Endometrium (tissue), 2 donors: ENCODE results near the gene NAA60.
A peak's percentile ranks its signal among the peaks of the same experiment; 100 is the strongest.

Experiments
- FAIRE-seq: peaks from 2 replicates; lab custom pipeline; 2012; peaks lifted over from hg19 to GRCh38; lab: Jason Lieb, UNC
- donor health status: control.
- donor health status: control.

The NAA60 gene

DNA sequence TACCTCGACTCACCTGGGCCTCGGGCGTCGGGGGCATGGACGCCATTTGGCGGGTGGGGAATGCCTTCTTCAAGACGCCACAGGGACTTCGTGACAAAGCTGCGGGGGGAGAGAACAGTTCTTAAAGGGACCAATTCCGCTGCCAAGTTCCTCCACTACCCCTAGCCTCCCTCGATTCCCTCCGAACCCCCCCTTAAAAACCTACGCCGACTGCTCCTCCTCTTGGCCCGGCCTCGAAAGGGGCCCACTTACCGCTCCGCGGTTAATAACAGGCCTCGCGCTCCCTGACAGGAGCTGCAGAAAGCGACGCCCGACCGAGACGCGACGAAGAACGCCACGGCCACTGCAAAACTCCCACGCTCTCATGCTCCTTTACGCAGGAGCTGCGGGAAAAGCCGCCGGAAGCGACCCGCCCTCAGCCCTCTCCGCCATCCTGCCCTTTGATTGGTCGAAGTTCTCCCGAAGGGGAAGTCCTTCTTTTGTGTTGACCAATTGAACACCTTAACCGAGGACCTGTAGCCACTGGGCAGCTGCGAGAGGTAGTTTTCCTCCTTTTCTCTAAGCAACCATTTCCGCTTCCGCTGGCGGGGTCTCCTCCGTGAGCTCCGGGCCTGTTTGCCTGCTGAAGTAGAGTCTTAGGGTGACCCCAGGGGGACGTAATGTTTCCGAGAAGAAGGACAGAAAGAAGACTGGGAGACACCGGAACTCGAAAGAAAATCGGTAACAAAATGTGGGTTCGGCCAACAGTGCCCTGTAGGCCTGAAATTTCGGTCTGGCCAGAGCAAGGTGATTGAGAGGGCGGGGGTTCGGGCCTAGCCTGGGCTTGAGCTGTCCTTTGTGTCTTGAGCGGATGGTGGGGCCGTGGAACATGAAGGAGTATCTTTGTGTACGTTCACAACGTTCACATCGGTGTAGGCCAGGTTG, at the start of gene NAA60, which contains the start of gene ZNF597:
TSS of gene NAA60 (plus strand) at position 573 of the 924 bp plus-strand sequence. CDS start 32,548 bp downstream, outside the sequence.
TSS of gene ZNF597 (minus strand) at position 397 of the 924 bp plus-strand sequence. CDS start at position 46, 351 bp downstream.
- FAIRE-seq, result peak; percentile 71

DNA sequence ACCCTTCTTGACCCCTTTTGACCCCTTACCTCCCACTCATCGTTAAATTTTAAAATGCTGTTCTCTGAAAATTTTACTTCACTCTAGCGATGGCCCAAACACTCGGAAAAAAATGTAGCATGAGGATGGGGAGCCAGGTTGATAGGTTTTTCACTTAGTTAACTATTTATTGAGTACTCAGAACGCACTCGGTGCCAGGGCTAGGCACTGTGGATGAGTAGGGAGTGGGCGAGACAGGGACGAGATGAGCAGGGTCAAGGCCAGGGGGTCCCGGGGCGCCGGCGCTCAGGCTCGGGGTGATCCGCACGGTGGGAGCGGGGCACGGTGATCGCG, 43.1 kb upstream of the NAA60 start:
- FAIRE-seq, result no peak

GRCh38 chr16:3400779-3401688, 42.4 kb upstream of the NAA60 start, which contains the start of the genes ZNF174 and ZSCAN32:
Gene ZNF174 (plus strand): TSS chr16:3401215. CDS start chr16:3402005, 790 bp downstream.
Gene ZSCAN32 (minus strand): TSS chr16:3401004. CDS start chr16:3397557, 3,447 bp downstream.
- peak; percentile 91 for FAIRE-seq

GRCh38 chr16:3401719-3402397, 41.6 kb upstream of the NAA60 start:
- FAIRE-seq, result no peak

DNA sequence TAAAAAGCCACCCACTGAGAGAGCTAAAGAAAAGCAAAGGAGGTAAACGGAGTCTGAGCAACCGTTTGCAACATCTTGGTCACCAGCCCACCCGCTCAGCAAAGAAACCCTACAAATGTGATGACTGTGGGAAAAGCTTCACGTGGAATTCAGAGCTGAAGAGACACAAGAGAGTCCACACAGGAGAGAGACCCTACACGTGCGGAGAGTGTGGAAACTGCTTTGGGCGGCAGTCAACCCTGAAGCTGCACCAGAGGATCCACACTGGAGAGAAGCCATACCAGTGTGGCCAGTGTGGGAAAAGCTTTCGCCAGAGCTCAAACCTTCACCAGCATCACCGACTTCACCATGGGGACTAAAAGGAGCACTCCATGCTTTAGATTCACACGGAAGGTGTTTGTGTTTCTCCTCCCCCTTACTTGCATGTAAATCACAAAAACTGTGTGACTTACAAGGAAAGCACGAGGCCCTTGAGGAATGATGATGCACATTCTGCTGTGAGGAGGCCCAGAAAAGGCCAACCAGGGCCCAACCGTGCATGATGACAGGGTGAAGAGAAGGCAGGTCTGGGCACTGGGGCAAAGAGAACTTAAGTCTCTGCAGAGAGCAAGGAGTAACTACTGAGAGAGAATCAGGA, 34.8 kb upstream of the NAA60 start:
- no peak for FAIRE-seq

DNA sequence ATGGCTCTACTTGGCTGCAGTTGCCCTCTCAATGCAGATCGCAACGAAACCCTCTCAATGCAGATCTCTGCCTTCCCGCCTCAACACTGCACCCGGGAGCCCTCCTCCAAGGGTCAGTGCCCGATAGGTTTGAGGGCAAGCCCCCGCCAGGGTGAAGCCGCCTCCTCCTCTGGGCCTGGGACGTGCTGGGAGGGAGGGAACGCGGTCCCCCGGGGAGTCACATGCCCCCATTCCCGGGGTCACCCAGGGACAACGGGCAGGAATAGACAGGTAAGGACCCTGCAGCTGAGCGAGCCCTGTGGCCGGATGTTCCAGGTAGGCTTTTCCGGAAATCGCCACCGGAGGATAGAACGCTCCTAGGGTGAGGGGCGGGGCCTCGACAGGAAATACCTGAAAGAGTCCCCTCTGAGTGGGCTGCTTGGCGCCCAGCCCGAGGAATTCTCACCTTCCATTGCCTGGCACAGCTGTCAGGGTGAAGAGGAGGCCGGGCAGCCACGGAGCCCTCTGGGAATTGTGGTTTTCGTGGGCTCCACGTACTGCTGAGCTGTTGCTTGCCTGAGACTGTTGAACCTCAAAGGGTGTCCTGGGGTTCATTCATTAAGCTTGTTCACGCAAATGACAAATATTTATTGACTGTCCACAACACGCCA, 29.6 kb upstream of the NAA60 start:
- no peak for FAIRE-seq

DNA sequence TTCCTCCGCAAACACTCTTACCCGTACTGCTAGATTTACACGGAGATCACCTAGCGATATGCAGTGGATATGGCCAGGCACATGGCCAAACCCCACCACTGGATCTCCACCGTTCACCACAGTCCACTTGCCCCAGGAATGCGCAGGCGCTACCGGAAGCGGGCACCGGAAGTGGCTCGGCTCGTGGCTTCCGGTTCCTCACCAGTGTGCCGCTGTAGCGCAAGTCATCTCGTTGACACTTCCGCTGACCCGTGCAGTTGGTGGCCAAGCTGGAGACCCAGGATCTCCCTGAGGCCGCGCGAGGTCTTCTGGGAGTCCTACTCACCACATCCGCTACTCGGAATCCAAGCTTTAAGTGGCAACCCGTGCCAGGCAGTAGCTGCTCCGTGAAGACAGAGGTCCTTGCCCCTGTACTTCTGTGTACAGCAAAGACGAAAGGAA, 11.7 kb upstream of the NAA60 start:
- no peak for FAIRE-seq

DNA sequence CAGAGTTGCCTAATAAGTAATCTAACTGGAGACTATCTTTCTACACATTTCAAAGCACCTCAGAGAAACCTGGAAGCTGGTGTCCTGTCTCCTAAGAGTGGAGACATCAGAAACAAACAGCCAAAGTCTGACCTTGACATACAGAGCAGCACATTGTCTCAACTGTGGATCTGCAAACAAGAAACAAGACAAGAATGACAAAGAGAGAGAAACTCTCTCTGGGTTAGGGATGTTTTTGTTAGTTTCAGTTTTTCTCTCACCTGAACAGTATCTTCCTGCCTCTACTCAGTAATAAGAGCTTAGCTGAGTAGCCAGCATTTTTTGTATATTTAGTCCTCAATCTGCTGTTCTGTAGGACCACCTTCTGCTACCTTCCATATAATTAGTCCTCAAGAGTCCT, 9.1 kb upstream of the NAA60 start:
- no peak for FAIRE-seq

DNA sequence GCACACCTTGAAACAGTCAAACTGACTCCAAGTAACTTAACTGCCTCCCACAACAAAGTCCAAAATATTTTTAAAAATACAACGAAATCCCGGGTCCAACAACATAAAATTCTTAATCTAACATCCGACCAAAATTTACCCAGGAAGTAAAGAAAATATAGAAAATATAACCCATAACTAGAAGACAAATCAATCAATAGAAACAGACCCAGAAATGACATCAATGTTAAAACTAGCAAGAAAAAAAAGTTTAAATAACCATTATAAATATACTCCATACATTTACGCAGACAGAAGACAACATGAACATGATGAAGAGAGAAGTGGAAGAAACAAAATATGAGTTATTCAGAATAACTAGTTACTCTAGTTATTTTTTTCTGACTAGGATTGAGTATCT, 3.8 kb upstream of the NAA60 start:
- FAIRE-seq, result no peak

- FAIRE-seq, result no peak
Measured at GRCh38 chr16:3444032-3444388, 530 bp downstream of the NAA60 start.

- no peak for FAIRE-seq
Measured at GRCh38 chr16:3454093-3454492, 10.6 kb downstream of the NAA60 start.

DNA sequence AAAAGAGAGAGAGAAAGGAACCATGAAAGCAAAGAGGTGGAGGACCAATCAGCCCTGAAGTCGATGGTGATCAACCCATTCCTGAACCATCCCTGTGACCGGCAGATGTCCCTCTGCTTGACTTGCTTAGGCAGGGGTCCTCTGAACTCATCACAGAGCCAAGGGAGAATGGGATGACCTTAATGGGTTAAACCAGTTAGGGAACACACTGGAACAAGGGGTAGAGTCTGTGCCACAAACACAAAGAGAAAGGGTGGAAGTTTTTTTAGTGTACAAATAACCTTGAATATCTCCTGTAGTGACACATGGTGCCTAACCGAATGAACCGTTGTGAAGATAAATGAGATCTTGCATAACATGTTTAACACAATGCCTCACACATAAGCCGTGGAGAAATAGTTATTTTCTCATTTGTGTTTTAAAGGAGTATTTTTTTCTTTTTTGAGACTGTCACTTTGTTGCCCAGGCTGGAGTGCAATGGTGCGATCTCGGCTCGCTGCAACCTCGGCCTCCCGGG, 11.2 kb downstream of the NAA60 start:
- no peak for FAIRE-seq

DNA sequence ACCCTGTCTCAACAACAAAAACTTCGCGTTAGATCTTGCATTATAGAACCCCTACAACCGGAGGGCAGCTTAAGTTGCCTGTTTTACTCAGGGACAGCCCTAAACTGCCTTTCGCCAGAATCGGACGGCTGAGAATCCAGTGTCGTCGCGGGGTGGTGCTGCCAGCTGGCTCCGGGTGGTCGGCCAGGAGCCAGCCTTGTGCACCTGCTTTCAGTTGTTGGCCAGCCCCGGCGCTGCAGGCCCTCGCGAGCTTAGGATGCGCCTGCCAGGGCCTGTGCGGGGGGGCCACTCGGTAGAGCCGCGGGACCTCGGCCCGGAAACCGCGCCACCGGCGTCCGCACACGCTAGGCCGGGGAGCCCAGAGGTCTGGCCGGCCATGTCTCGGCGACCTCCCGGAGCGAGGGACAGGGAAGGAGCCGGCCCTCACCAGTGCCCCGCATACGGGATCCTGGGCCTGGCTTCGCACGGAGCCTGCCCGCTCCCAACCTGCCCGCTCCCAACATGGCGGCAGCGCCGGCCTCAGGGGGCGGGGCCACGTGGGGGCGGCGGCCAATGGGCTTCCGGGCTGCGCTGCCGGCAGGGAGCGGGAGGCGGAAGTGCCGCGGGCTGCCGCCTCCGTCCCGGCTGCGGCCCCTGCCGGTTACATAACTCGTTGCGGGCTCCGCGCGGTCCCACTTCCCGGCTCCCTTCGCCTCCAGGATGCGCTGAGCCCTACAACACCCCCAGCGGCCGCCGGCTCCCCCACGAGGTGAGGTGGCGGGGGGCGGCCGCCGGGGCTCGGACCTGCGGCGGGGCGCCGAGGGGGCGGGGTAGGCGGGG, 14.2 kb downstream of the NAA60 start:
- FAIRE-seq, result no peak

GRCh38 chr16:3458278-3458851, 14.9 kb downstream of the NAA60 start:
- no peak for FAIRE-seq

DNA sequence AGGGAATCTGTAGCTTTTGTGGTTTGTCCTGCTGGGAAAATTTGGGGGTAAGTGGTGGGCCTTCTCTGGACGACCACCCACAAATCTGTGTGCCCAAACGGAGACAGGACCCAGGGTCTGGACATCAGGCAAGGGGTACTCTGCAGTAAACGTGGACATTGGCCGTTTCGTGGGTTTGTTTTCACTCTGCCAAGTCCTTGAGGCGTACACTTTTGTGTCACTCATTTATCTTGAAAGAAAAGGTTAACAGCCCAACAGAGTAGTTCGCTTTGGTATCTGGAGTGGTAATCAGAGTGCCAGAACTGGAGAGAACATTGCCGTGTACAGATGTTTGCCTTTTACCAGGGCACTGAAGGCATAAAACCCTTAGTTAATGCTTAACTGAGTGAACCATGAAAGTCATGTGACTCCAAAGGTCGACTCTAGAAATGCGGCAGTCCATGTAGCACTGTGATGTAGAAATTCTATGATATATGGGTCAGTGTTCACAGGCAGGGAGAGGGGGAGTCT, 15.4 kb downstream of the NAA60 start:
- no peak for FAIRE-seq

GRCh38 chr16:3459401-3460090, 16.1 kb downstream of the NAA60 start:
- FAIRE-seq, result no peak

DNA sequence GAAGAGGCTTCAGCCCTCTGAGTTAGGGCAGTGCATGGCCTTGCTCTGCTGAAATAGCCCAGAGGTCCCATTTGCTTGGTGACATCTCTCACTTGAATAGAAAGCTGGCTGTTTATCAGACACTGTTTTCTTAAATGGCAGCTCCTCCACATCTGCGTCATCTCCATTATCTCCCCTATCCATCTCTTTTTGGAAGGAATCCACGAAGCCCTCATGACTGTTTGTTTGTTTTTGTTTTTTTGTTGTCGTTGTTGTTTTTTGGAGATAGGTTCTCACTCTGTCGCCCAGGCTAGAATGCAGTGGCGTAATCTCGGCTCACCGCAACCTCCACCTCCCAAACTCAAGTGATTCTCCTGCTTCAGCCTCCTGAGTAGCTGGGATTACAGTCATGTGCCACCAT, 16.6 kb downstream of the NAA60 start:
- FAIRE-seq, result peak; percentile 23

GRCh38 chr16:3460585-3460984, 17.1 kb downstream of the NAA60 start:
- FAIRE-seq, result no peak

DNA sequence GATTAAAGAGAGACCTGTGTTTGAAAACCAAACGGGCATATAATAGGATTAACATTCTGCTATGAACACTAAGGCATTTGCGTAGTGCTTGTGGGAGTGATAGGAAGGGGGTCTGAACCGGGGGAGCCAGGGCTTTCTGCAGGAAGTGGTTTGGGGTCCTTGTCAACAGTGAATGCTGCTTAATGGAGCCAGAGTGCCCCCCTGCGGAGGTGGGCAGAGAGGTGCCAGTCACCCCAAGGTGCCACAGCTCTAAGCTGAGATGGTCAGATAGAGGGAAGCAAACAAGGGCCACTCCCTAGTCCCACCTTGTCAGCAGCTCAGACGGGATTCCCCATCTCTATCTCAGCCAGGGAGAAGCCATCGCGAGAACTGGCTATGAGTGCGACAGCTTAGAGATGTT, 17.7 kb downstream of the NAA60 start:
- no peak for FAIRE-seq
